Lung microvascular endothelial cell (primary cell): ENCODE measurements around the gene SYNPO. TPM values are rescaled to one million over a fixed set of nuclear protein-coding genes. Genes with fewer than 3 reads are reported as not detected.

Source experiments
- DNase-seq, 2 donors: peaks; one replicate each; pipeline versions ENCODE4 v3.0.0 to v3.0.0-alpha.2; 2010; ENCODE audit warnings: low read depth in 2 of 2
- total RNA-seq: library from RNA; depleted of rRNA; stranded (reverse); fragments of >200 nt; gene quantifications from 2 replicates; pipeline ENCODE4 v1.2.1, GENCODE V29; 2014

SYNPO gene
- total RNA-seq, 1 donor from 2014 or later, result 10.7 TPM

GRCh38 chr5:150689120-150689519 lies 48.7 kb downstream of the SYNPO start:
- DNase-seq, result no peak

DNA sequence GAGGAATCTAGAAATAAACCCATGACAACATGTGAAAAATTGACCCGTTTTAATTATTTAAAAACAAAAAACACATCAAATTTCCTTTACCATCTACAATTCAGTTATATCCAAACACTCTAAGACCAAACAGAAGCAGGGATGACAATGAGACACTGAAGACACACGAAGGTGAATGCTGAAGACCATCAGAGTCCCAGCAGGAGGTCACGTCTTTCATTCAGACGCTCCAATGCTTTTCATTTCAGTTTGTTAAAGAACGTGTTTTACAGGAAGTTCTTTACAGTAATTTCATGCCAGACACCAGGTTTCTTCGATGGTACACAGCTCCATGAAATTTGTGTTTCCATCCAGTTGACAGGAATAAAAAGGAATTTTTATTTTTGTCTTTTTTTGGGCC lies 50.3 kb downstream of the SYNPO start:
- DNase-seq, result no peak

DNA sequence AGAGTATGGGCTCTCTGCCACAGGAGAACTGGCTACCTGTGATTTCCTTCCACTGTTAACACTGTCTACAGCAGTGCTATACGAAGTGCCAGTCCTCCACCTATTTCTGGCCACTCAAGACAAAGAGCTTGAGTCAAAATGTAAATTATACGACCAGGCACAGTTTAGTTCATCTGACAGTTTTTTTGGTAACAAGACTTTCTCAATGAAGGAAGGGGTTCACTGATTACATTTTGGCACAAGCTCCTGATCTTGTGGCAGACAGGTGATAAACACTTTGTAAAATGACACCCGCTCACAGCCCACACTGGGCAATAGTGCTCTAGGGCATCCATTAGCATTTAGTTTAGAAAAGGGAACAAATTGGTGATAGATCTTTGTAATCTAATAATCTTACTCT lies 51.8 kb downstream of the SYNPO start:
- DNase-seq, result no peak

- DNase-seq, result no peak
Observed at GRCh38 chr5:150694612-150695011, 54.2 kb downstream of the SYNPO start.

DNA sequence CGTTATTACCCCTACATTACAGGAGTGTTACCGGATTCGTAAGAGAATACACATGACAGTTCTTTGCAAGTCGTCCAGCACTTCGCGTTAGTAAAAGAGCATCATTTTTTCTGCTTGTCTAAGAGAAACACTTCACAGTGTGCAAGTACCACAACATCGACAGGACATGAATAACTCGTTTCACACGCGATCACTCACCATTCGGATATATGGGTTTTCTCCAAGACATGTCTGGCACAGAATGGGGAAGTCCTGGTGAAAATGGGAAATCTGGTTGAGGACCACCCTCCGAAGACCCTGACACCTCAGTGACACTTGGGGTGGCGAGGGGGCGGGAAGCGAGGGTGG lies 59.8 kb downstream of the SYNPO start:
- DNase-seq, result no peak

DNA sequence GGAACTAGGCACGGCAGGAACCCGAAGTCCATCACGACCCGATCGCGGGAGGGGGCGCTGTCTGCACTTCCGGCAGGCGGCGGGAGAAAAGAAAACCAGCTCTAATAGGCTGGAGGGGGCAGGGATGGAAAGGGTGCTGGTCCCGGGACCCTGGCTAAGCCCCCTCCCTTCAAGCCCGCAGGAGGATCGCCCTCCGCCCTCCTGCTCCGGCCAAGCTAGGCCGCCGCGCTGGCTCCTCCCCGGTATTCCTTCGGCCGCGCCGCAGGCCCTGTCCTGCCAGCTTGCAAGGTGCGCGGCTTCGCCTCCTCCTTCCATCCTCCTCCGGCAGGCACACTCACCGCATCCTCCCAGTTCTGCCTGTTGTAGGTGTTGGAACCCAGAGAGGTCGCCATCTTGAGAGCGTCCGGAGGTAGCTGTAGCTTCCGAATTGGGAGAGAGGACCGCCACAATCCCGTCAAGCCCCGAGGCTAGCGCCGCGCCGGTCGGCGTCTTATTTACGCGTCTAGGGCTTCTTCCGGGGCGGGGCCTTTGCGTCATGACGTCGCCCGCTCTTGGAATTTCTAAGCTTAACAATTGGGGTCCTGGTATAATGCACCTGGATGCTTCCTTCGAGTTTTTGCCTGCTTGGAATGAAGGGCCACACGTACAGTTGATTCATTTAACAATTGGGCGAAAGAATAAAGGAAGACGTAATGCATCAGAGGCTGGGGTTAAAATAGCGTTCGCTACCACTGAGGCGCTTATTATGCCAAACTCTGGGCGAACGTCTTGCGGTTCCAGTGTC lies 60.3 kb downstream of the SYNPO start, which contains the start of gene RBM22:
TSS of gene RBM22 (minus strand) at position 469 of the 784 bp plus-strand sequence. CDS start at position 392, 77 bp downstream.
- DNase-seq, result peak; percentile 90 to 92

GRCh38 chr5:150703762-150704161 lies 63.3 kb downstream of the SYNPO start:
- DNase-seq, result no peak

DNA sequence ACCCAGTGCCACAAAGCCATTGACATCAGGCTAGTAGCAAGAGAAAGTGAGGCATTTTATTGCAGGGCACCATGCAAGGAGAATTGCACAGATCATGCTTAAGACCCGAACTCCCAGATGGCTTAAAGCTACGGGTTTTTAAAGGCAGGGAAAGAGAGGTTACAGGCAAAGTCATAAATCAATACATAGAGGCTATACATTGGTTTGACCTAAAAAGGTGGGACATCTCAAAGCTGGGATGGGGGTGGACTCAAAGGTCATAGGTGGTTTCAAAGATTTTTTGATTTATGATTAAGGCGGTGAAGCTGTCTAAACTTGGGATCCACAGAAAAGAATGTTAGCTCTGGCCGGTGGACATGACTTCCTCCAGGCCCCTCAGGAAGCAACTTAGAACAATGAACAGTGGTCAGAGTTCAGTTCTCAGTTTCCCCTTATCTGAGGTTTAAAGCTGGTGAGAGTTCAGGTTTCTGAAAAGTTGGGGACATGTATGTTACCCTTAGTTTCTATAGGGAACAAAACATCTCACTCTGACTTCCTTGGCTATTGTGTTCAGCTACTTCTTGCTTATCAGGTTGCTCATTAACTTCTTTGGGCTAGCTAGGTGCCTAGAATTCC lies 66.4 kb downstream of the SYNPO start:
- peak; percentile 41 to 57 for DNase-seq

Other genes with a start within 250 kb of the SYNPO start
- 2.0 and 5.8 TPM in 2 replicates for gene CD74, start 227.8 kb upstream of the SYNPO start, total RNA-seq
- gene RPS14, start 190.9 kb upstream of the SYNPO start, total RNA-seq, result 2,426 and 2,980 TPM in 2 replicates
- gene NDST1, start 132.5 kb upstream of the SYNPO start, total RNA-seq, result 22.6 and 27.5 TPM in 2 replicates
- 0.22 and 0.40 TPM in 2 replicates for gene MYOZ3, start 20.6 kb downstream of the SYNPO start, total RNA-seq
- 13.1 and 17.1 TPM in 2 replicates for gene RBM22, start 60.4 kb downstream of the SYNPO start, total RNA-seq
- 20.7 and 23.6 TPM in 2 replicates for gene DCTN4, start 118.4 kb downstream of the SYNPO start, total RNA-seq
- 3.3 and 4.8 TPM in 2 replicates for gene SMIM3, start 138.1 kb downstream of the SYNPO start, total RNA-seq
- not detected in 2 replicates for gene IRGM, start 205.9 kb downstream of the SYNPO start, total RNA-seq